ENCODE measurements around the gene AZGP1. TPM values are rescaled to one million over a fixed set of nuclear protein-coding genes. Genes with fewer than 3 reads are reported as not detected.
A peak's percentile ranks its signal among the peaks of the same experiment; 100 is the strongest.
"Not testable (repeated sequence)": the region's sequence is repeated elsewhere in the genome, so short reads cannot be mapped to it uniquely, and the experiment has no call there.

AZGP1 gene
- total RNA-seq, 1 experiment from 2014 or later: not detected

GRCh38 chr7:99952649-99953048 is 23.2 kb downstream of the AZGP1 start:
- DNase-seq (ENCODE audit: low read depth): not testable (repeated sequence)

- DNase-seq (ENCODE audit: low read depth): not testable (repeated sequence)
Measured at GRCh38 chr7:99950819-99951218, 25.0 kb downstream of the AZGP1 start.

GRCh38 chr7:99949645-99950228 is 26.1 kb downstream of the AZGP1 start:
- DNase-seq (ENCODE audit: low read depth): no peak

GRCh38 chr7:99947608-99948007 is 28.2 kb downstream of the AZGP1 start:
- no peak for DNase-seq (ENCODE audit: low read depth)

- DNase-seq (ENCODE audit: low read depth): no peak
Measured at GRCh38 chr7:99944497-99945070, 31.2 kb downstream of the AZGP1 start.

- no peak for DNase-seq (ENCODE audit: low read depth)
Measured at GRCh38 chr7:99943641-99944496, 32.0 kb downstream of the AZGP1 start.

- DNase-seq (ENCODE audit: low read depth): no peak
Measured at GRCh38 chr7:99938296-99938695, 37.5 kb downstream of the AZGP1 start.

GRCh38 chr7:99935009-99935408 is 40.8 kb downstream of the AZGP1 start:
- peak; percentile 40 for DNase-seq (ENCODE audit: low read depth)

- no peak for DNase-seq (ENCODE audit: low read depth)
Measured at GRCh38 chr7:99930376-99930775, 45.5 kb downstream of the AZGP1 start.

GRCh38 chr7:99929730-99930053 is 46.1 kb downstream of the AZGP1 start:
- DNase-seq (ENCODE audit: low read depth): no peak

GRCh38 chr7:99928994-99929729 is 46.7 kb downstream of the AZGP1 start, which contains the start of gene GJC3:
Gene GJC3 (minus strand): TSS chr7:99929620. CDS start chr7:99929620, 0 bp downstream.
- peak; percentile 62 for DNase-seq (ENCODE audit: low read depth)

- no peak for DNase-seq (ENCODE audit: low read depth)
Measured at GRCh38 chr7:99928188-99928587, 47.6 kb downstream of the AZGP1 start.

- no peak for DNase-seq (ENCODE audit: low read depth)
Measured at GRCh38 chr7:99927536-99927935, 48.3 kb downstream of the AZGP1 start.

- no peak for DNase-seq (ENCODE audit: low read depth)
Measured at GRCh38 chr7:99926321-99926720, 49.5 kb downstream of the AZGP1 start.

- DNase-seq (ENCODE audit: low read depth): no peak
Measured at GRCh38 chr7:99923200-99923599, 52.6 kb downstream of the AZGP1 start.

- DNase-seq (ENCODE audit: low read depth): peak; percentile 28
Measured at GRCh38 chr7:99920149-99920548, 55.7 kb downstream of the AZGP1 start.

- no peak for DNase-seq (ENCODE audit: low read depth)
Measured at GRCh38 chr7:99919814-99920112, 56.1 kb downstream of the AZGP1 start.

- peak; percentile 93 for DNase-seq (ENCODE audit: low read depth)
Measured at GRCh38 chr7:99918959-99919813, 56.6 kb downstream of the AZGP1 start, which contains the start of gene TRIM4. Gene TRIM4 (minus strand): TSS chr7:99919530. CDS start chr7:99919401, 129 bp downstream.
